Activated T-cell treated with anti-CD3 and anti-CD28 coated beads for 24 hours (primary cell): ENCODE data around the gene ECE1.
"Not testable (repeated sequence)": the region's sequence is repeated elsewhere in the genome, so short reads cannot be mapped to it uniquely, and the experiment has no call there.

Source experiments
- DNase-seq: peaks from one replicate; pipeline ENCODE4 v3.0.0-alpha.2; 2020; ENCODE audit warnings: low read depth

Gene ECE1

GRCh38 chr1:21176586-21177555 is 113.4 kb downstream of the ECE1 start, which contains the start of gene EIF4G3:
Gene EIF4G3, minus strand, starts transcription at chr1:21176897. Its CDS starts 174,155 bp downstream, at chr1:21002742.
- peak; percentile 99 for DNase-seq

GRCh38 chr1:21175670-21176581 is 114.3 kb downstream of the ECE1 start:
- DNase-seq = peak; percentile 20

DNA sequence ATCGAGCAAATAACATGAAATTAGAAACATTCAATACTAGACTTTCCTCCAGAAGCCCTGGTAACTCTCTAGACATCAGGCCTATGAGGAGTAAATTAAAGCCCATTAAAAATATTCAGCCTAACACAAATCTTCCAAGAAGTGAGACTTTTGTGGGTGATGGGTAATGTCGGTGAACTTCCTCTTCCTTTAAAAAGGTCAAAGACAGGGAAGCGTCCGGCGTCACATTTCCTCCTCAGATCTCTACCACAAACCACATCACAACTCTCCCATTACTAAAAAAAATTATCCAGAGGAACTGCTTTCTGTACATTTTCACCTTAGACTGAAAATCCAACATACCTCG is 115.0 kb downstream of the ECE1 start:
- DNase-seq = peak; percentile 8

DNA sequence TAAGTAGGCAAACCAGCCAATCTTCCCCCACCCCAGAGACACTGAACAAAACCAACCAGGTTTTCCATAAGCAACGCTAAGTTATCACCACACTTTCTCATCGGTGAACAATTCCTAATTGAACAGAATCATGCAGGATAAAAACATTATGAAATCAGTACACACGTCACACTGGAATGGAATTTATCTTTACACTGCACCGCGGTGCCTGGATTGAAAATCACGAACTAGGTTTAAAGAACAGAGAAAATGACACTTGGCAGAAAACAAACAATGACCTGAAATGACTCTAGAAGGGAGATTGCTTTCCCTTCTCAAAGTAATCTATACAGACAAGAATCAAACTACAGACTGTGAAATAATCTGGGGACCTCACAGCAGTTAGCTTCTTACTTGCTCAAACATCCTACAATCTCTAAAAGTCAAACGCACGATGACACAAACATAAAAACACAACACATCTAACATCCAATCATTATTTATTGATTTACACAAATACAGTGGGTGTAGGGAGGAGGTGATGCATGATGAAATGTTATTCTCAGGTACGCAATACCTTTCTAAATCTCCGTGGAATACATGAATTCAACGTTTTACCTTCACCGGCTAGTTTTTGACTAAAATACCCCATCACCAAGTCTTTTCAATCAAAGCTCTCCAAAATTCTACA is 115.5 kb downstream of the ECE1 start:
- DNase-seq = no peak

GRCh38 chr1:21174230-21174629 is 116.0 kb downstream of the ECE1 start:
- DNase-seq = no peak

- not testable (repeated sequence) for DNase-seq
Observed at GRCh38 chr1:21173096-21173495, 117.2 kb downstream of the ECE1 start.

DNA sequence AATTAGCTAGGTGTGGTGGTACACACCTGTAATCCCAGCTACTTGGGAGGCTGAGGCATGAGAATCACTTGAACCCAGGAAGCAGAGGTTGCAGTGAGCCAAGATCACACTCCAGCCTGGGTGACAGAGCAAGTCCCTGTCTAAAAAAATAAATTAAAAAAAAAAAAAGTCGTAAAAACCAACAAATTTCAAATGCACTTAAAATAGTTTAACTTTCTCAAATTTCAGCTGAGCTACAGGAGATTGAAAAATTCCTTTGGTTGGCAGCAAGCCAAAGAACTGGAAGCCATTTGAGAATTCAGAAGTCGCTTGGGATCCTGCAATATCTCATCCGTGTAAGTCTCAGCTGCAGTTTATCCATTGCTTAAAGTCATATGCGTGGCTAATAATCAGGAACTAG is 119.4 kb downstream of the ECE1 start:
- DNase-seq = not testable (repeated sequence)

GRCh38 chr1:21168444-21168843 is 121.8 kb downstream of the ECE1 start:
- no peak for DNase-seq
